GM06990 (cell line): ENCODE measurements around the gene SMIM32.
A peak's percentile ranks its signal among the peaks of the same experiment; 100 is the strongest.

ENCODE experiments used
- DNase-seq: peaks from one replicate; pipeline ENCODE4 v3.0.0-alpha.2; 2011; ENCODE audit not compliant: insufficient read length; ENCODE audit errors: extremely low read depth
- H3K27me3 ChIP-seq: replicated peaks from 2 replicates; pipeline ENCODE4 v1.6.0; 2011; ENCODE audit warnings: low read length; ENCODE audit not compliant: control insufficient read depth, insufficient read depth
- H3K36me3 ChIP-seq: 2 replicates; pipeline ENCODE4 v1.5.1; 2011; ENCODE audit warnings: low read length; ENCODE audit not compliant: control insufficient read depth, insufficient read depth
- H3K4me3 ChIP-seq: replicated peaks from 2 replicates; pipeline ENCODE4 v1.5.1; 2011; ENCODE audit warnings: low read depth, mild to moderate bottlenecking, control low read depth, low read length
- CTCF ChIP-seq: IDR thresholded peaks from 2 replicates; pipeline ENCODE4 v1.5.1; 2011; ENCODE audit warnings: low read length, control low read depth, mild to moderate bottlenecking, inconsistent platforms; ENCODE audit not compliant: insufficient read depth, poor library complexity, severe bottlenecking

Gene SMIM32

GRCh38 chr5:136143763-136144162, 49.2 kb downstream of the SMIM32 start:
- Histone ChIP-seq H3K4me3 (no peak overlapping the region), H3K27me3 (no peaks in the 10 kb centered on the region), H3K36me3 (no peaks in the 10 kb centered on the region)
- TF ChIP-seq CTCF = no peak
- no peak for DNase-seq

- Histone ChIP-seq H3K4me3 (no peak overlapping the region), H3K36me3 (no peaks in the 10 kb centered on the region), H3K27me3 (no peaks in the 10 kb centered on the region)
- no peak for TF ChIP-seq CTCF
- no peak for DNase-seq
Measured at GRCh38 chr5:136143312-136143711, 49.6 kb downstream of the SMIM32 start.

- Histone ChIP-seq H3K36me3 (no peaks in the 10 kb centered on the region), H3K27me3 (no peaks in the 10 kb centered on the region), H3K4me3 (no peak overlapping the region)
- TF ChIP-seq CTCF = no peak
- DNase-seq = peak; percentile 35
Measured at GRCh38 chr5:136141561-136141960, 51.4 kb downstream of the SMIM32 start.
